Trophoblast cell (in vitro differentiated cells and primary cell): Measurements from ENCODE around the gene ME3.

Source experiments
- DNase-seq, 2 donors: peaks; one replicate each; pipeline ENCODE4 v3.0.0-alpha.2; 2016
- H2AFZ ChIP-seq: 2 replicates; pipeline ENCODE4 v1.6.1; 2013; ENCODE audit warnings: low read length, moderate library complexity, mild to moderate bottlenecking; ENCODE audit not compliant: insufficient read depth, poor library complexity
- H2AK5ac ChIP-seq: 2 replicates; pipeline ENCODE4 v1.6.1; 2013; ENCODE audit warnings: mild to moderate bottlenecking, low read length
- H2BK120ac ChIP-seq: 2 replicates; pipeline ENCODE4 v1.6.1; 2013; ENCODE audit warnings: low read length, mild to moderate bottlenecking, moderate library complexity; ENCODE audit not compliant: insufficient read depth, poor library complexity
- H2BK12ac ChIP-seq: 2 replicates; pipeline ENCODE4 v1.6.1; 2013; ENCODE audit warnings: mild to moderate bottlenecking, low read length, moderate library complexity
- H2BK5ac ChIP-seq: 2 replicates; pipeline ENCODE4 v1.6.1; 2013; ENCODE audit warnings: low read length, low read depth, moderate library complexity, mild to moderate bottlenecking; ENCODE audit not compliant: poor library complexity
- H3K14ac ChIP-seq: 2 replicates; pipeline ENCODE4 v1.6.1; 2013; ENCODE audit warnings: mild to moderate bottlenecking, low read length
- H3K18ac ChIP-seq: 2 replicates; pipeline ENCODE4 v1.6.1; 2013; ENCODE audit warnings: mild to moderate bottlenecking, low read length
- H3K23ac ChIP-seq: 2 replicates; pipeline ENCODE4 v1.6.1; 2013; ENCODE audit warnings: low read length
- H3K27ac ChIP-seq: 2 replicates; pipeline ENCODE4 v1.5.1; 2013; ENCODE audit warnings: low read depth, mild to moderate bottlenecking, inconsistent platforms, low read length, moderate library complexity
- H3K27me3 ChIP-seq: 2 replicates; pipeline ENCODE4 v1.6.1; 2013; ENCODE audit warnings: inconsistent platforms, mild to moderate bottlenecking, low read length, moderate library complexity; ENCODE audit not compliant: insufficient read depth
- H3K36me3 ChIP-seq, 2 experiments: 1 replicate in 1 of 2; 2 replicates in 1 of 2; pipeline ENCODE4 v1.6.1; 2013; ENCODE audit warnings: low read length in 2 of 2, mild to moderate bottlenecking in 2 of 2, moderate library complexity in 1 of 2; ENCODE audit not compliant: insufficient read depth in 2 of 2, control insufficient read depth in 1 of 2
- H3K4ac ChIP-seq: 2 replicates; pipeline ENCODE4 v1.6.1; 2013; ENCODE audit warnings: low read depth, mild to moderate bottlenecking, low read length, moderate library complexity
- H3K4me1 ChIP-seq, 2 experiments: 1 replicate in 1 of 2; 2 replicates in 1 of 2; pipeline ENCODE4 v1.6.1; 2013; ENCODE audit warnings: low read length in 2 of 2, mild to moderate bottlenecking in 2 of 2, moderate library complexity in 1 of 2; ENCODE audit not compliant: insufficient read depth in 2 of 2, control insufficient read depth in 1 of 2
- H3K4me2 ChIP-seq: 2 replicates; pipeline ENCODE4 v1.6.1; 2013; ENCODE audit warnings: inconsistent platforms, mild to moderate bottlenecking, low read length, moderate library complexity
- H3K4me3 ChIP-seq: 2 replicates; pipeline ENCODE4 v1.5.1; 2013; ENCODE audit warnings: mild to moderate bottlenecking, low read depth, low read length, inconsistent platforms
- H3K79me1 ChIP-seq: one replicate; pipeline ENCODE4 v1.6.1; 2013; ENCODE audit warnings: low read length
- H3K79me2 ChIP-seq: 2 replicates; pipeline ENCODE4 v1.6.1; 2013; ENCODE audit warnings: low read length, mild to moderate bottlenecking; ENCODE audit not compliant: control insufficient read depth, insufficient read depth, poor library complexity
- H3K9ac ChIP-seq: 2 replicates; pipeline ENCODE4 v1.6.1; 2013; ENCODE audit warnings: mild to moderate bottlenecking, low read length
- H3K9me3 ChIP-seq: 2 replicates; pipeline ENCODE4 v1.6.1; 2013; ENCODE audit warnings: low read depth, mild to moderate bottlenecking, control low read depth, inconsistent platforms, low read length; ENCODE audit not compliant: insufficient read depth
- H4K12ac ChIP-seq: 2 replicates; pipeline ENCODE4 v1.6.1; 2013; ENCODE audit warnings: low read depth, mild to moderate bottlenecking, low read length, moderate library complexity
- H4K8ac ChIP-seq: 2 replicates; pipeline ENCODE4 v1.6.1; 2013; ENCODE audit warnings: low read depth, mild to moderate bottlenecking, low read length, moderate library complexity
- H4K91ac ChIP-seq: one replicate; pipeline ENCODE4 v1.6.1; 2013; ENCODE audit warnings: low read depth, mild to moderate bottlenecking, low read length, moderate library complexity
- WGBS: extraction: QIAGEN DNeasy Blood & Tissue Kit; methylation state at CpG from one replicate; pipeline ENCODE4 v1.1.7; 2013; ENCODE audit warnings: missing lambda C conversion rate; ENCODE audit not compliant: insufficient read length, insufficient coverage; ENCODE audit errors: extremely low coverage; 5-methylcytosine and 5-hydroxymethylcytosine counted together

ME3 gene

GRCh38 chr11:86718999-86719398 lies 46.6 kb upstream of the ME3 start:
- no peak for DNase-seq
- peak overlapping the region; percentile 55 for H3K27ac ChIP-seq
- peak overlapping the region; percentile 58 for H3K4ac ChIP-seq
- no peaks in the 10 kb centered on the region for H3K27me3 ChIP-seq
- H3K14ac ChIP-seq = peak overlapping the region; percentile 24
- no peak overlapping the region for H3K4me3 ChIP-seq
- no peak overlapping the region for H4K12ac ChIP-seq
- H4K8ac ChIP-seq = peak overlapping the region; percentile 83
- peak overlapping the region; percentile 61 for H2BK5ac ChIP-seq
- peak overlapping the region; percentile 96 for H2AK5ac ChIP-seq
- H2AFZ ChIP-seq = no peak overlapping the region
- peaks cover 1% of the 10 kb centered on the region for H3K9me3 ChIP-seq
- WGBS = 100% methylated on average over 1 of the region's 1 CpG
- H3K23ac ChIP-seq = no peak overlapping the region
- peaks cover 9 to 13% of the 10 kb centered on the region in 2 experiments for H3K4me1 ChIP-seq
- H2BK12ac ChIP-seq = peak overlapping the region; percentile 100
- no peak overlapping the region for H3K4me2 ChIP-seq
- H3K9ac ChIP-seq = no peak overlapping the region
- H3K36me3 ChIP-seq = no peaks in the 10 kb centered on the region
- H3K79me2 ChIP-seq = peaks cover 2% of the 10 kb centered on the region
- peak overlapping the region; percentile 65 for H2BK120ac ChIP-seq
- H4K91ac ChIP-seq = peak overlapping the region; percentile 79
- H3K18ac ChIP-seq = no peak overlapping the region
- H3K79me1 ChIP-seq = peaks cover 20% of the 10 kb centered on the region

GRCh38 chr11:86718521-86718920 lies 46.1 kb upstream of the ME3 start:
- no peak overlapping the region for H2AFZ ChIP-seq
- no peak overlapping the region for H3K23ac ChIP-seq
- peaks cover 20% of the 10 kb centered on the region for H3K79me1 ChIP-seq
- no peak overlapping the region for H4K12ac ChIP-seq
- H3K4me1 ChIP-seq = peaks cover 9 to 13% of the 10 kb centered on the region in 2 experiments
- WGBS = no CpG with 5 or more reads among the region's 1 CpG
- no peaks in the 10 kb centered on the region for H3K36me3 ChIP-seq
- no peak for DNase-seq
- H4K91ac ChIP-seq = peak overlapping the region; percentile 79
- peak overlapping the region; percentile 24 for H3K14ac ChIP-seq
- H3K27ac ChIP-seq = peak overlapping the region; percentile 55
- H3K4ac ChIP-seq = no peak overlapping the region
- no peak overlapping the region for H3K4me3 ChIP-seq
- peaks cover 1% of the 10 kb centered on the region for H3K9me3 ChIP-seq
- H2BK12ac ChIP-seq = peak overlapping the region; percentile 100
- peak overlapping the region; percentile 83 for H4K8ac ChIP-seq
- H3K4me2 ChIP-seq = no peak overlapping the region
- peak overlapping the region; percentile 52 for H2AK5ac ChIP-seq
- peak overlapping the region; percentile 61 for H2BK5ac ChIP-seq
- no peak overlapping the region for H3K18ac ChIP-seq
- no peak overlapping the region for H3K9ac ChIP-seq
- peaks cover 2% of the 10 kb centered on the region for H3K79me2 ChIP-seq
- peak overlapping the region; percentile 65 for H2BK120ac ChIP-seq
- no peaks in the 10 kb centered on the region for H3K27me3 ChIP-seq

- no peak overlapping the region for H2BK12ac ChIP-seq
- H3K79me1 ChIP-seq = peaks cover 20% of the 10 kb centered on the region
- H3K27ac ChIP-seq = peak overlapping the region; percentile 68
- H3K4me2 ChIP-seq = no peak overlapping the region
- DNase-seq = peak; percentile 76 to 83
- H3K4me1 ChIP-seq = peaks cover 9 to 13% of the 10 kb centered on the region in 2 experiments
- H4K12ac ChIP-seq = no peak overlapping the region
- peak overlapping the region; percentile 4 for H4K8ac ChIP-seq
- H2BK5ac ChIP-seq = no peak overlapping the region
- H2BK120ac ChIP-seq = peak overlapping the region; percentile 30
- H3K4ac ChIP-seq = no peak overlapping the region
- H3K9me3 ChIP-seq = peaks cover 1% of the 10 kb centered on the region
- H3K23ac ChIP-seq = no peak overlapping the region
- H3K9ac ChIP-seq = no peak overlapping the region
- WGBS = no CpG with 5 or more reads among the region's 3 CpGs
- H2AFZ ChIP-seq = no peak overlapping the region
- no peaks in the 10 kb centered on the region for H3K27me3 ChIP-seq
- no peak overlapping the region for H3K4me3 ChIP-seq
- H4K91ac ChIP-seq = no peak overlapping the region
- H3K79me2 ChIP-seq = peaks cover 2% of the 10 kb centered on the region
- H2AK5ac ChIP-seq = no peak overlapping the region
- no peaks in the 10 kb centered on the region for H3K36me3 ChIP-seq
- no peak overlapping the region for H3K18ac ChIP-seq
- no peak overlapping the region for H3K14ac ChIP-seq
These were observed 45.5 kb upstream of the ME3 start for GRCh38 chr11:86717817-86718501.

GRCh38 chr11:86715611-86716010 lies 43.2 kb upstream of the ME3 start:
- Histone ChIP-seq H3K79me1 (peaks cover 17% of the 10 kb centered on the region), H4K91ac (peak overlapping the region; percentile 14), H3K36me3 (no peaks in the 10 kb centered on the region), H3K27me3 (no peaks in the 10 kb centered on the region), H2AFZ (no peak overlapping the region), H3K27ac (no peak overlapping the region), H3K18ac (no peak overlapping the region), H3K4me2 (no peak overlapping the region), H2BK120ac (no peak overlapping the region), H4K8ac (no peak overlapping the region), H3K4me1 (peaks cover 8 to 13% of the 10 kb centered on the region in 2 experiments), H3K79me2 (peaks cover 2% of the 10 kb centered on the region), H2AK5ac (no peak overlapping the region), H2BK12ac (peak overlapping the region; percentile 71), H2BK5ac (no peak overlapping the region), H3K9me3 (peaks cover 1% of the 10 kb centered on the region), H3K23ac (no peak overlapping the region), H3K4me3 (no peak overlapping the region), H4K12ac (no peak overlapping the region), H3K14ac (no peak overlapping the region), H3K9ac (no peak overlapping the region), H3K4ac (no peak overlapping the region)
- no CpG with 5 or more reads among the region's 3 CpGs for WGBS
- DNase-seq = no peak
